Breast epithelium (tissue), 3 donors: ENCODE measurements around the gene ZNF366.

Experiments used
- POLR2AphosphoS5 ChIP-seq, 3 donors: sonication (generic); formaldehyde crosslinking; IDR thresholded peaks; one replicate each; pipeline ENCODE4 v1.6.1; 2017; ENCODE audit warnings: antibody characterized with exemption in 3 of 3
- TF ChIP-seq, protein P1 (sequence below), 3 donors: fragments of 450-650 bp; IDR thresholded peaks; one replicate each; pipeline ENCODE4 v1.5.1; 2016 to 2017; ENCODE audit warnings: antibody characterized with exemption in 3 of 3, mild to moderate bottlenecking in 3 of 3, moderate library complexity in 3 of 3

DNA sequence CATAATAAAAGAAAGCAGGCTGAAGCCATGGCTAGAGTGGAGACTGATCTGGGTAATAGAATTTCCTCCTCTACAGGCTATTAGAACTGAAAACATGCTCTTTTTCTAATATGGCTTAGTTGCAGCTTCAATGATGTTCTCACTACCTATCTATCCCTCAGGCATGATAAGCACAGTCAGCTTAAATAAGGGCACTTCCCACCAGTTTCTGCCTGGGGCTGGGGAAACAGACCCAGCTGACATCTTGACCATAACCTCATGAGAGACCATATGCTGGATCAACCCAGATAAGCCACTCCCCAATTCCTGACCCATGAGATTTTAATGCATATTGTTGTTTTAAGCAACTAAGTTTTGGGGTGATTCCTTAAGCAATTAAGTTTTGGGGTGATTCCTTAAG, 81.2 kb downstream of the ZNF366 start:
- TF ChIP-seq POLR2AphosphoS5 (IDR thresholded peaks at IDR 0.05), result no peak
- TF ChIP-seq, protein P1, sequence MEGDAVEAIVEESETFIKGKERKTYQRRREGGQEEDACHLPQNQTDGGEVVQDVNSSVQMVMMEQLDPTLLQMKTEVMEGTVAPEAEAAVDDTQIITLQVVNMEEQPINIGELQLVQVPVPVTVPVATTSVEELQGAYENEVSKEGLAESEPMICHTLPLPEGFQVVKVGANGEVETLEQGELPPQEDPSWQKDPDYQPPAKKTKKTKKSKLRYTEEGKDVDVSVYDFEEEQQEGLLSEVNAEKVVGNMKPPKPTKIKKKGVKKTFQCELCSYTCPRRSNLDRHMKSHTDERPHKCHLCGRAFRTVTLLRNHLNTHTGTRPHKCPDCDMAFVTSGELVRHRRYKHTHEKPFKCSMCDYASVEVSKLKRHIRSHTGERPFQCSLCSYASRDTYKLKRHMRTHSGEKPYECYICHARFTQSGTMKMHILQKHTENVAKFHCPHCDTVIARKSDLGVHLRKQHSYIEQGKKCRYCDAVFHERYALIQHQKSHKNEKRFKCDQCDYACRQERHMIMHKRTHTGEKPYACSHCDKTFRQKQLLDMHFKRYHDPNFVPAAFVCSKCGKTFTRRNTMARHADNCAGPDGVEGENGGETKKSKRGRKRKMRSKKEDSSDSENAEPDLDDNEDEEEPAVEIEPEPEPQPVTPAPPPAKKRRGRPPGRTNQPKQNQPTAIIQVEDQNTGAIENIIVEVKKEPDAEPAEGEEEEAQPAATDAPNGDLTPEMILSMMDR (IDR thresholded peaks at IDR 0.05), result no peak
